ENCODE results near the gene HTT. TPM values are rescaled to one million over a fixed set of nuclear protein-coding genes. Genes with fewer than 3 reads are reported as not detected.
A peak's percentile ranks its signal among the peaks of the same experiment; 100 is the strongest.

HTT gene
- total RNA-seq, 2 donors from 2014 or later, result 77.8 to 121 TPM

DNA sequence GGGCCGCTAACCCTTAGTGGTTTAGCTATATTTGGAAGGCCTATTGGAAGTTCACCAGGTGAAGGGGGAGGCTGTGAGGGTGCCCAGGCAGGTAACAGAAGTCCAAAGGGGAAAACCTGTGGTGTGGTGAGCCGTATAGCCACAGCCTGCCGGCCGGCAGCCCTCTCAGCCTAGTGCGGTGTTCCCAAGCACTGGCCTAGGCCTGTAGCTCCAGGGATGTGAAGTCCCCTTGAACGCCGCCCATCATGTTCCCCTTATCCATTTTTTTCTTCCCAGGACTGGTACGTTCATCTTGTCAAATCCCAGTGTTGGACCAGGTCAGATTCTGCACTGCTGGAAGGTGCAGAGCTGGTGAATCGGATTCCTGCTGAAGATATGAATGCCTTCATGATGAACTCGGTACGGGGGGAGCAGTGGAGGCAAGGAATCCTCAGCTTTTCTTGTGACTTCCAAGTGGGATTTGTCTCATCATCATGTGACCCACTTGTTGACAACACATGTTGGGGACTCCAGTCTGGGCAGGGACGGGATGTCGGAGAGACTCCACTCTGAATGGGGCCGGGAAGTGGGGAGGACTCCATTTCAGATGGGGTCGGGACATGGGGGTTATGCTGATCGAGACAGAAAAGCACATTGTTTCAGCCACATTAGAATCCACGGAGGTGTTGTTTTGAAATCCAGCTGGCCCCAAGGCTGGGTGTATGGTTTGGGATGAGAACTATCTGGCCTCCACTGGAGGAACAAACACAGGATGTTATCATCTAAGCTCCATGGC is 135.3 kb downstream of the HTT start:
- H3K36me3 Mint-ChIP-seq, result peaks cover 7 to 18% of the 10 kb centered on the region in 2 donors
- H3K27ac Mint-ChIP-seq, result no peak overlapping the region
- no peaks in the 10 kb centered on the region for H3K9me3 Mint-ChIP-seq
- DNase-seq (ENCODE audit: low spot score in 2 of 2) (peak in 1 of 2 donors; percentile 40), ATAC-seq (no peak)

DNA sequence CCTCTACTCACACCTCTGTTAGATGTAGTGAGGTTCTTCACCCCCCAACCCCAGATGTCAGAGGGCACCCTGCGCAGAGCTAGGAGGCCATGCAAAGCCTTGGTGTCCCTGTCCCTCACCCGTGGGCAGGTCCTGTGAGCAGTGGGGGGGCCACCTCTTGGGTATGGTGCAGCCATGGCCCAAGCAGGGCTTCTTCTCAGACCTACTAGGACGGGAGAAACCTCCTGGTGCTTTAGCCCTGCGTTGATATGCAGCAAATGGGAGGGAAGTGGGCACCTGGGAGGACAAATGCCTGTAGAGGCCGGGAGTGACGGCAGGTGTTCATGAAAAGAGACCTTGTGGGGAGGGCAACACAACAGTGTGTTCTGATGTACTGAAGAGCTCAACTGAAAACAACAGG is 136.0 kb downstream of the HTT start:
- Mint-ChIP-seq H3K36me3 (peaks cover 7 to 22% of the 10 kb centered on the region in 2 donors), H3K9me3 (no peaks in the 10 kb centered on the region), H3K27ac (no peak overlapping the region)
- ATAC-seq (no peak), DNase-seq (ENCODE audit: low spot score in 2 of 2) (peak in 1 of 2 donors; percentile 14)

DNA sequence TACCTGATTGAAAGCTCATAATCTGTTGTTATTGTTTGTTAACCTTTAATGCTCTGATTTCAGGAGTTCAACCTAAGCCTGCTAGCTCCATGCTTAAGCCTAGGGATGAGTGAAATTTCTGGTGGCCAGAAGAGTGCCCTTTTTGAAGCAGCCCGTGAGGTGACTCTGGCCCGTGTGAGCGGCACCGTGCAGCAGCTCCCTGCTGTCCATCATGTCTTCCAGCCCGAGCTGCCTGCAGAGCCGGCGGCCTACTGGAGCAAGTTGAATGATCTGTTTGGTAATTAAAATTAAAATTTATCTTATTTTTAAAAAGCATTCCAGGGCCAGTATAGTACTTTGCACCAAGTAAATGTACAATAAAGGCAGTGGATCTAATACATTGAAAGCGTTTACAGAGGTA is 137.4 kb downstream of the HTT start:
- DNase-seq (ENCODE audit: low spot score in 2 of 2) (no peak), ATAC-seq (no peak)
- H3K27ac Mint-ChIP-seq, result no peak overlapping the region
- H3K9me3 Mint-ChIP-seq, result no peaks in the 10 kb centered on the region
- peaks cover 5 to 15% of the 10 kb centered on the region in 2 donors for H3K36me3 Mint-ChIP-seq

DNA sequence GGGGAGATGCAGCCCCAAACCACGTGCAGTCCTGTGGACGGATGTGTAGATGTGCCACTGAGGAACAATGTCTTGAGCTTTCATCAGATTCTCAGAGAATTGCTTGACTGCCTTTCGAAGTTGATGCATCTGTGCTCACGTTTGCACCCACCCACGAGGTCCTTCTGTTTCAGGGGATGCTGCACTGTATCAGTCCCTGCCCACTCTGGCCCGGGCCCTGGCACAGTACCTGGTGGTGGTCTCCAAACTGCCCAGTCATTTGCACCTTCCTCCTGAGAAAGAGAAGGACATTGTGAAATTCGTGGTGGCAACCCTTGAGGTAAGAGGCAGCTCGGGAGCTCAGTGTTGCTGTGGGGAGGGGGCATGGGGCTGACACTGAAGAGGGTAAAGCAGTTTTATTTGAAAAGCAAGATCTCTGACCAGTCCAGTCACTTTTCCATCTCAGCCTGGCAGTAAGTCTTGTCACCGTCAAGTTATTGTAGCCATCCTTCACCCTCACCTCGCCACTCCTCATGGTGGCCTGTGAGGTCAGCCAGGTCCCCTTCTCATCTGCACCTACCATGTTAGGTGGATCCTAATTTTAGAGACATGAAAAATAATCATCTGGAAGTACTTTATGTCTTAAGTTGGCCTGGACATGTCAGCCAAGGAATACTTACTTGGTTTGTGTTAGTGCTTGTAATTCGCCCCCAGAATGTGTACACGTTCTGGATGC is 138.1 kb downstream of the HTT start:
- no peaks in the 10 kb centered on the region for H3K9me3 Mint-ChIP-seq
- no peak for ATAC-seq
- DNase-seq (ENCODE audit: low spot score in 2 of 2), result no peak
- H3K36me3 Mint-ChIP-seq, result peaks cover 0 to 11% of the 10 kb centered on the region in 2 donors
- no peak overlapping the region for H3K27ac Mint-ChIP-seq

DNA sequence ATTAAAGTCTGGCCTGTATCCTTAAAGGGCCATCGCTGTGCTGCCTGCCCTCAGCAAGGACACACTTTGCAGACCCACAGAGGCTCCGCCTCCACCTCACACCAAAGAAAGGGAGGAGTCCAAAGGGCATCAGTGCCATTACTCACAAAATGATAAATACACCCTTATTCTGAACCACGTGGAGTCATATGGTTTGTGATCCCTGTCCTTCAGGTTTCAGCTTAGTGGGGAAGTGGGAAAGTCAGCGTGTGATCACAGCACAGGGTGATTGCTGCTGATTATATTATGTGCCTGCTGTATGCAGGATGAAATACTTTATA is 138.6 kb downstream of the HTT start:
- ATAC-seq (peak; percentile 20 to 41), DNase-seq (ENCODE audit: low spot score in 2 of 2) (peak in 1 of 2 donors; percentile 14)
- Mint-ChIP-seq H3K27ac (no peak overlapping the region), H3K9me3 (no peaks in the 10 kb centered on the region), H3K36me3 (peaks cover 0 to 11% of the 10 kb centered on the region in 2 donors)

DNA sequence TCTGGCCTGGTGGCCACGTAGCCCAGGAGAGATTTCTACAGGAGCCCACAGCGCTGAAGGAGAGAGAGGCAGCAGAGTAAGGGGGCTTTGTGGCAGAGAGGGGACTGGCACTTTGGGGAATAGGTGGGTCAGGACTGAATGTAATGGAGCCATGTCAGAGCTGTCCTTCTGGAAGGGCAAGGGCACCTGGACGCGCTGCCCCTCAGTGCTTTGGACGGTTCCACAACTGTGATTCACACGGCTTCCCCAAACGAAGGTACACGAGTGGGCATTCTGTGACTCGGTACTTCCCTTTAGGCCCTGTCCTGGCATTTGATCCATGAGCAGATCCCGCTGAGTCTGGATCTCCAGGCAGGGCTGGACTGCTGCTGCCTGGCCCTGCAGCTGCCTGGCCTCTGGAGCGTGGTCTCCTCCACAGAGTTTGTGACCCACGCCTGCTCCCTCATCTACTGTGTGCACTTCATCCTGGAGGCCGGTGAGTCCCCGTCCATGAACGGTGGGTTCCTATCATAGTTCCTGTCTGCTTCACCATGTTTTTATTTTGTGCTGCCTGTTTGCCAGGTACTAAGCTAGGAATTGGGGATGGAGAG is 139.3 kb downstream of the HTT start:
- Mint-ChIP-seq H3K36me3 (peaks cover 4 to 11% of the 10 kb centered on the region in 2 donors), H3K27ac (peak overlapping the region in 1 of 2 donors; percentile 81), H3K9me3 (no peaks in the 10 kb centered on the region)
- no peak for ATAC-seq
- no peak for DNase-seq (ENCODE audit: low spot score in 2 of 2)

DNA sequence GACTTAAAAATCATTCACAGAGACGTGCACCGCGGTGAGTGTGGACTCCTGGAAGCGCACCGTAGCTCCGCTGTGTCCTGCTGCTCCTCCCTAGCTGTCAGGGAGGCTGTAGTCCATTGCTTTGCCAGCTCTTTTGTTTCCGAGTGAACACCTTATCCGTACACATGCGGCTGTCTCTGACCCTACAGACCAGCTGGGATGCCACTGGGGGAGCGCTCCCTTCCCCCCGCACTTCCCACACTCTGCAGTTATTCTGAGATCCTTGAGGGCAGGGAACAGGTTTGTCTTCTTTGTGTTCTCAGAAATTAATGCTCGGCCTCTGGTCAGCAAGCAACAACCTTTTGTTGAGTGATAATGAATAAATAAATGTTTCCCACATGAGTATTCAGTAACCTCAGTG is 140.8 kb downstream of the HTT start:
- no peak for ATAC-seq
- Mint-ChIP-seq H3K9me3 (no peaks in the 10 kb centered on the region), H3K36me3 (peaks cover 4 to 11% of the 10 kb centered on the region in 2 donors), H3K27ac (no peak overlapping the region)
- DNase-seq (ENCODE audit: low spot score in 2 of 2), result no peak

DNA sequence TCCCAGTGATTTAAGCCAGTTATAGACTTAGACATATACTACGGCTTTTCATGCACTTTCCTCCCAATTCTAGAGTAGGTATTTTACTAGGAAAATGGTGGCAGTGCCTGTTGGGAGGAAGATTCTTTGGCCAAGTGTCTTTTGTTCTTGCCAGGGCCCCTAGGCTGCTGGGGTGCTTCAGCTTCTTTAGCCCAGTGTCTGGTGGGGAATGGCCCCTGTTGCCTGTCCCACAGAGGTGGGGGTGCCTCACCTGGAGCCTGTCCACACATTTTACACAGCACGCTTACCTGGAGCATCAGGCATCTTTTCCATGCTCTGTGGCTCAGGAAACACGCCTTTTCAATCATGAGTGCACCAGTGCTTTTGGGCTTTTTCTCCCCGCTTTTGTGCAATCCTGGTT is 141.3 kb downstream of the HTT start:
- H3K9me3 Mint-ChIP-seq, result no peaks in the 10 kb centered on the region
- H3K27ac Mint-ChIP-seq, result no peak overlapping the region
- H3K36me3 Mint-ChIP-seq, result peaks cover 4 to 11% of the 10 kb centered on the region in 2 donors
- no peak for DNase-seq (ENCODE audit: low spot score in 2 of 2)
- ATAC-seq, result no peak

DNA sequence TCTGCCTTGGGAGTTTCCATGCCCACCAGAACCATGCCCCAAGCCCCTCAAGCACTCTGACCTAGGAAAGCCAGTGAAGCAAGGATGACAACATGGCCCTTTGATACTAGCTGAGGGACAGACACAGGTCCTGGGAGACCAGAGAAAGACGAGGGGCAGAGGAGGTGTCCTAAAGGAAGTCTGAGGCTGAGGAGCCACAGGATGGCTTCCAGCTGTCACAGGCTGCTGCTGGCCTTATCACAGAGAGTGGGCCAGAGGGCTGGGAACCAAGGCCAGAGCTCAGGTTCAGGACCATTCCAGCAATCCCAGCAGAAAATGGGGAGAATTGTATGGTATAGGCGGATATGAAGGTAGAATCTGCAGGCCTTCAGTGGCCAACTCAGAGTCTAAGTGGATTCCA is 142.8 kb downstream of the HTT start:
- ATAC-seq (no peak), DNase-seq (ENCODE audit: low spot score in 2 of 2) (no peak)
- H3K27ac Mint-ChIP-seq, result peak overlapping the region in 1 of 2 donors; percentile 16
- H3K36me3 Mint-ChIP-seq, result peaks cover 4 to 11% of the 10 kb centered on the region in 2 donors
- H3K9me3 Mint-ChIP-seq, result no peaks in the 10 kb centered on the region

DNA sequence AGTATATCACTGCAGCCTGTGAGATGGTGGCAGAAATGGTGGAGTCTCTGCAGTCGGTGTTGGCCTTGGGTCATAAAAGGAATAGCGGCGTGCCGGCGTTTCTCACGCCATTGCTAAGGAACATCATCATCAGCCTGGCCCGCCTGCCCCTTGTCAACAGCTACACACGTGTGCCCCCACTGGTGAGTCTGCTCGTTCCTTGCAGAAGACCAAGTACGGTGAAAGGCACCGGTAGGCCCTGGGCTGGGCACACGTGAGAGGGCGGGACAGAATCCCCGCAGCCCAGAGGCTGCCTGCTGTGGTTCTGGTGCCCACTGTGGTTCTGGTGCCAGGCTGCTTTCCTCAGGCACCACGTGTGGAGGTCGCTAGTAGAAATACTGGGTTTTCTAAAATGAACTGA is 143.3 kb downstream of the HTT start:
- Mint-ChIP-seq H3K9me3 (no peaks in the 10 kb centered on the region), H3K27ac (no peak overlapping the region), H3K36me3 (peaks cover 4 to 6% of the 10 kb centered on the region in 2 donors)
- no peak for ATAC-seq
- DNase-seq (ENCODE audit: low spot score in 2 of 2), result no peak

DNA sequence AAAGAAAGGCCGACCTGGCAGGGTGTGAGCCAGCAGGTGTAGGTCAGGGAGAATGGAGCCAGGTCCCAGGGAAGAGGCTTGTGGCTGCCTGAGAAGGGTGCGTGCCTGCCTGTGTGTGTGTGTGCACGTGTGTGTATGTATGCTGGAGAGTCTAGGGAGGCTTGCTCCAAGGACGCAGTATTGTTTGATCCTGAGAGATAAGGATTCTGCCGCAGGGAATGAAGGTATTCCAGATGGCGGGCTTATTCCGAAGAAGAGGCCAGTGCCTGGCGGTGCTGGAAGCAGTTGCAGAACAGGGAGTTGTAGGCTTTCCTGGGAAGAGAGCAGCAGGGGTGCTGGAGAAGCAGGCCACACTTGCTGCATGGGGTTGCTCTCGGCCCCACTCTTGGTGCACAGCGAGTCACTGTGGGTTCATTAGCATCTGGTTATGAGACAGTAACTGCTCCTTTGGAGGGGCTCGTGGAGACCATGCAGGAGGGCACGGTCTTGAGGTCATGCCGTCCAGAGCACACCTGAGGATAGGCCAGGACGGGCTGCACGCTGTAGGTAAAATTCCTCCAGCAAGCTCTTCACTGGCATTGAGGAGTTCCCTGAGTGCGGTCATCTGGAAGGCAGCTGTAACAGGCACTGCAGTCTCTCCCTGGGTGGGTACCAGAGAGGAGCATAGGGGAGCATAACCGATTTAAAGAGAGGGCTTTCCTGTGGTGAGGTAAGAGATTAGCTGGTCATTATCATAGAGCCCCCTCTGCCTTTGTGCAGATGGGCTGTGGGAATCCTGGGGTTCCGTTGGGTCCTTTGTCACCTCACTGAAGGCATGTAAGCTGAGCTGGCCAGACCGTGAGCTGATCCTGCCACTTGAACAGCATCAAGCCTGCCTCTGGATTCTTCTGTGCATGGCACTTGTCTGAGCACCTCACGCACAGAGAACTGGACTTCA is 144.6 kb downstream of the HTT start:
- H3K27ac Mint-ChIP-seq, result peak overlapping the region in 1 of 2 donors; percentile 91
- no peak for ATAC-seq
- DNase-seq (ENCODE audit: low spot score in 2 of 2), result no peak
- H3K9me3 Mint-ChIP-seq, result no peaks in the 10 kb centered on the region
- peaks cover 6 to 10% of the 10 kb centered on the region in 2 donors for H3K36me3 Mint-ChIP-seq

DNA sequence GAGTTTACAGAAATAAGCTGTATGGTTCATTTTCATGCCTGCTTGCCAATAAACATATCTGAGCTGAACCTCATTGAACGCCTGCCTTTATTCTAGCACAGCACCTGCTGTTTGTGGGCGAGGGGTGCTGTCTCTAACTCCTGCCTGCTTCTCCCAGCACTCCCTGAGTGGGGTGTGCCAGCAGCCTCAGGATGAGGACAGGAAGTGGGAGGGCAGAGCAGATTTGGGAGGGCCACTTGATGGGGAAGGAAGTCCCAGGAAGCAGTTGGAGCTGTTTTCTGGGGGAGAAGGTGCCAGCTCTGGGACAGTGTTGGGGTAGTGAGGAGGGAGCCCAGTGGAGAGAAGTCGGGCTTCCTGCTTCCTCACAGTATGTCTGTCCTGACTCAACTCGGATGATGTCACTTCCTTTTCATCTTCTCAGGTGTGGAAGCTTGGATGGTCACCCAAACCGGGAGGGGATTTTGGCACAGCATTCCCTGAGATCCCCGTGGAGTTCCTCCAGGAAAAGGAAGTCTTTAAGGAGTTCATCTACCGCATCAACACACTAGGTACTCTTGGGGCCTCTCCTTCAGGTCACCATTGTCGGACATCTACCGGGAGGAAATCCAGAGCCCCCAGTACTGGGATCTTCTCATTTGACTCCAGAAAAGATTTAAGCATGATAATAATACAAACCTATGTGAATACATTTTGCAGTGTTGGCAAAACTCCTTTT is 145.4 kb downstream of the HTT start:
- Mint-ChIP-seq H3K9me3 (no peaks in the 10 kb centered on the region), H3K36me3 (peaks cover 3 to 10% of the 10 kb centered on the region in 2 donors), H3K27ac (peak overlapping the region in 1 of 2 donors; percentile 91)
- no peak for DNase-seq (ENCODE audit: low spot score in 2 of 2)
- no peak for ATAC-seq

DNA sequence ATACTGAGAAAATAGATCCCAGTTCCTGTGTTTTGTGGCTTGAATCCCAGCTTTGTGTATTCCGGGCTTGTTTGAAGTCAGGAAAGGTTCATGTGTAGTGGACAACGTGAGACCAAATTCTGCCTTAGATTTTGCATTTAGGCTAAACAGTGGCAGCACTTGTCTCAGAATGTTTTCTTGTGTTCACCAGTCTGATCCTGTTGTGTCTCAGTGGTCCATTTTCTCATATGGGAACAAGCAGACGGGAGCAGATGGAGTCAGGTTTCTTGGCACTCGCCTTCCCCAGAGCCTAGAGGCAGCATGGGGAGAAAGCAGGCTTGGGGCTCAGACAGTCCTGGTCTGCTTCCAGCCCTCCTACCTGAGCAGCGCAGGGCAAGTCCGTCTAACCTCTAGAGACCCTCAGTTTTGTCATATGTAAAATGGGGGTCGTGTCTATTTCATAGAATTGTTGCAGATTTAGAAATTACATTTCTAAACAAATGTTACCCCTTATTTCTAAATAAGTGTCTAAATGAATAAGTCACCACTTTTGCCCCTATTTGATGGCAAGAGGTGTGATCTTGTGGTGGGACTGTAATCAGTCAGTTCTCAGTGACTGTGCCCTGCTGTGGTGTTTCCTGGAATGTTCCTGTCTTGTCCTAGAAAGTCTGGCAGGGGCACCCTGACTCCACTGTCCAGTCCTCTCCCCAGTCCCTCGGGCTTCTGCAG is 146.1 kb downstream of the HTT start:
- DNase-seq (ENCODE audit: low spot score in 2 of 2), result no peak
- Mint-ChIP-seq H3K36me3 (peaks cover 0 to 10% of the 10 kb centered on the region in 2 donors), H3K9me3 (no peaks in the 10 kb centered on the region), H3K27ac (no peak overlapping the region)
- peak; percentile 39 to 44 for ATAC-seq

DNA sequence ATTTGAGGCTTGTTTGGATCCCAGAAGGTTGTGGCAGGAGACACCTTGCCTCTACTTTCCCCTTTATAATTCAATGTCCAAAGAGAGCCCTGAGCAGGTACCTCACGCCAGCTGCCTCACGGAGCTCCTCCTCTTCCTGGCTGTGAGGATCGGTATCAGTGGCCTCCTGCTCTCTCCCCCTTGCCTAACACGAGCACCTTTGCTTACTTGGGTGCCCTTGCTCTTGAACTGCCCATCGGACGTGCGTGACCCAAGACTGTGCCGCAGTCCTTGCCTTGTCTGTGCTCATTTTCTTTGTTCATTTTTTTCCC is 146.7 kb downstream of the HTT start:
- peak overlapping the region; percentile 7 to 9 for H3K27ac Mint-ChIP-seq
- H3K36me3 Mint-ChIP-seq, result peaks cover 0 to 10% of the 10 kb centered on the region in 2 donors
- ATAC-seq, result no peak
- H3K9me3 Mint-ChIP-seq, result no peaks in the 10 kb centered on the region
- no peak for DNase-seq (ENCODE audit: low spot score in 2 of 2)

DNA sequence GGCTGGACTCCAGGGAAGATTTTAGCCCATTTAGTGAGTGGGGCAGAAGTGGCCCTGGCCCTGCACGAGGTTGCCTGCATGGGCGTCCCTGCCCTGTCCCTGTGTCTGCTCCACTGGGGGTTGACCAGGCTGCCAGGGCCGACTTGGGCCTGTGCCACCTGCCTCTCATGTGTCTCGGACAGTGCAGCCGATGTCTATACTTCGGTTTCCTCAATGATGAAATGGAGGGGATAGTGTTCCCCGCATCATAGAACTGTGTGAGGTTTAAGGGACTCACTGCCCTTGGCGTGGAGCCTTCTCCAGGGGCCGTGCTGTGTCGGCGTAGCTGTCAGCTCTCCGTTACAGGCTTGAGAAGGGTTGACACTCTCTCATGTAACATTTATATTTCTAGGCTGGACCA is 147.5 kb downstream of the HTT start:
- Mint-ChIP-seq H3K9me3 (no peaks in the 10 kb centered on the region), H3K27ac (peak overlapping the region in 1 of 2 donors; percentile 50), H3K36me3 (peaks cover 0 to 10% of the 10 kb centered on the region in 2 donors)
- DNase-seq (ENCODE audit: low spot score in 2 of 2) (no peak), ATAC-seq (no peak)

DNA sequence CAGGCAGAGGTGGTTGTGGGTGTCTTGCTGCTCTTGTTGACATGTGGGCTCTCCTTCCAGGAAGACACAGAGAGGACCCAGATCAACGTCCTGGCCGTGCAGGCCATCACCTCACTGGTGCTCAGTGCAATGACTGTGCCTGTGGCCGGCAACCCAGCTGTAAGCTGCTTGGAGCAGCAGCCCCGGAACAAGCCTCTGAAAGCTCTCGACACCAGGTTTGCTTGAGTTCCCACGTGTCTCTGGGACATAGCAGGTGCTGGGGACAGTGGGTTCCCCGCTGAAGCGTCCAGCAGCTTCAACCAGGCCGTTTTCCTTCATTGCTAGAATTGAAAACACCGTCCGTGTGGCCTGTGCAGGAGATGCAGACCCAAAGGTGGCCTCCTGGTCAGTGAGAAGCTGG is 148.9 kb downstream of the HTT start:
- H3K9me3 Mint-ChIP-seq, result no peaks in the 10 kb centered on the region
- H3K36me3 Mint-ChIP-seq, result peaks cover 0 to 10% of the 10 kb centered on the region in 2 donors
- DNase-seq (ENCODE audit: low spot score in 2 of 2), result no peak
- peak overlapping the region; percentile 11 to 65 for H3K27ac Mint-ChIP-seq
- no peak for ATAC-seq

Data from activated naive CD4-positive, alpha-beta T cell treated with anti-CD3 and anti-CD28 coated beads, Interleukin-2, amount 50 U/mL, for 72 hours (primary cell).